ENCODE data around the gene TRPV6.

DNA sequence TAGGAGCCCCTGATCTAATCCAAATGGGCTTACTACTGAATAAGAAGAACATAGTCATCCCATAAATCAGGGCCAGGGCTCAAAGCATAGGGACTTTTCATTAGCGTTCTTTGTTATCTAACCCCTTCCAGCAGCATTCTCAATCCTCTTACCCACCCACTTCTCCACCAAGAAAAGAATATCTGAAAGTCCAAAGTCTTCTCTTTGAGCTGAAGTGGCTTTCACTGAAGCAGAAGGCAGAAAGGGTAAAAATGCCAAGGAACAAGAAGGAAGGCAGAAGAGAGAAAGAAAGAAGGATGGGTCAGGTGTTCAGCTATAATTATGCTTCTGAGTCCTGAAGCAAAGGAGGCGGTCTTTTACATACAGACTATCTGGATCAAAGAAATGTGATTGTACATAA, 37.8 kb upstream of the TRPV6 start:
- TF ChIP-seq EZH2phosphoT487 (conservative IDR thresholded peaks at IDR 0.05; ENCODE audit: low read length), result no peak
- TF ChIP-seq, protein P1, sequence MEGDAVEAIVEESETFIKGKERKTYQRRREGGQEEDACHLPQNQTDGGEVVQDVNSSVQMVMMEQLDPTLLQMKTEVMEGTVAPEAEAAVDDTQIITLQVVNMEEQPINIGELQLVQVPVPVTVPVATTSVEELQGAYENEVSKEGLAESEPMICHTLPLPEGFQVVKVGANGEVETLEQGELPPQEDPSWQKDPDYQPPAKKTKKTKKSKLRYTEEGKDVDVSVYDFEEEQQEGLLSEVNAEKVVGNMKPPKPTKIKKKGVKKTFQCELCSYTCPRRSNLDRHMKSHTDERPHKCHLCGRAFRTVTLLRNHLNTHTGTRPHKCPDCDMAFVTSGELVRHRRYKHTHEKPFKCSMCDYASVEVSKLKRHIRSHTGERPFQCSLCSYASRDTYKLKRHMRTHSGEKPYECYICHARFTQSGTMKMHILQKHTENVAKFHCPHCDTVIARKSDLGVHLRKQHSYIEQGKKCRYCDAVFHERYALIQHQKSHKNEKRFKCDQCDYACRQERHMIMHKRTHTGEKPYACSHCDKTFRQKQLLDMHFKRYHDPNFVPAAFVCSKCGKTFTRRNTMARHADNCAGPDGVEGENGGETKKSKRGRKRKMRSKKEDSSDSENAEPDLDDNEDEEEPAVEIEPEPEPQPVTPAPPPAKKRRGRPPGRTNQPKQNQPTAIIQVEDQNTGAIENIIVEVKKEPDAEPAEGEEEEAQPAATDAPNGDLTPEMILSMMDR (IDR thresholded peaks at IDR 0.05; ENCODE audit: insufficient read depth, low read length, poor library complexity, severe bottlenecking), result no peak
